A673 (cell line): ENCODE data around the gene NME3. TPM values are rescaled to one million over a fixed set of nuclear protein-coding genes. Genes with fewer than 3 reads are reported as not detected.

ENCODE experiments used
- BruUV-seq: library from RNA; stranded (reverse); fragments of 400-500 nt; replicated peaks from 2 replicates; lab custom pipeline; 2021; lab: Mats Ljungman, UMichigan
- CTCF ChIA-PET: fragments of 300-600 bp; sonication (Branson Sonifier 250); formaldehyde crosslinking; loops from one replicate; lab custom pipeline; 2022; ENCODE audit warnings: antibody characterized with exemption; lab: Charles Lee
- POLR2A ChIA-PET: fragments of 300-600 bp; sonication (Branson Sonifier 250); formaldehyde crosslinking; loops from one replicate; lab custom pipeline; 2022; ENCODE audit warnings: antibody characterized with exemption; ENCODE audit not compliant: low non-redundant PET; lab: Charles Lee
- DNase-seq: peaks from one replicate; pipeline ENCODE4 v3.0.0-alpha.2; 2015; ENCODE audit warnings: low spot score
- H3K27ac ChIP-seq: fragments of 200-600 bp; sonication (generic); 2 replicates; pipeline ENCODE4 v1.5.1; 2016; ENCODE audit warnings: mixed run types, low read depth, mild to moderate bottlenecking, mixed read lengths, antibody characterized with exemption, low read length; ENCODE audit not compliant: poor library complexity, severe bottlenecking
- H3K27me3 ChIP-seq: fragments of 200-600 bp; sonication (generic); replicated peaks from 2 replicates; pipeline ENCODE4 v1.6.1; 2017; ENCODE audit warnings: mixed run types, low read depth, mild to moderate bottlenecking, mixed read lengths, antibody characterized with exemption, low read length; ENCODE audit not compliant: insufficient read depth, poor library complexity
- H3K36me3 ChIP-seq: fragments of 200-600 bp; sonication (generic); 2 replicates; pipeline ENCODE4 v1.6.1; 2016; ENCODE audit warnings: mixed run types, mild to moderate bottlenecking, mixed read lengths, antibody characterized with exemption, low read length; ENCODE audit not compliant: insufficient read depth, poor library complexity, severe bottlenecking
- H3K4me1 ChIP-seq: fragments of 200-600 bp; sonication (generic); 2 replicates; pipeline ENCODE4 v1.6.1; 2017; ENCODE audit warnings: mixed run types, mild to moderate bottlenecking, mixed read lengths, antibody characterized with exemption, low read length; ENCODE audit not compliant: insufficient read depth, poor library complexity, severe bottlenecking
- H3K4me3 ChIP-seq: fragments of 200-600 bp; sonication (generic); 2 replicates; pipeline ENCODE4 v1.5.1; 2016; ENCODE audit warnings: low read depth, mixed run types, mild to moderate bottlenecking, mixed read lengths, low read length; ENCODE audit not compliant: poor library complexity, severe bottlenecking
- H3K9me3 ChIP-seq: fragments of 200-600 bp; sonication (generic); 2 replicates; pipeline ENCODE4 v1.6.1; 2016; ENCODE audit warnings: mixed run types, low read depth, mild to moderate bottlenecking, mixed read lengths, antibody characterized with exemption, low read length; ENCODE audit not compliant: poor library complexity, severe bottlenecking
- CTCF ChIP-seq: fragments of 300-800, 200-600 bp; sonication (generic); conservative IDR thresholded peaks from 2 replicates; pipeline ENCODE4 v1.5.1; 2017; ENCODE audit warnings: low read depth, mild to moderate bottlenecking, antibody characterized with exemption, low read length, moderate library complexity, mixed read lengths
- EZH2 ChIP-seq: fragments of 200-600 bp; sonication (generic); IDR thresholded peaks from 2 replicates; pipeline ENCODE4 v1.6.1; 2017; ENCODE audit warnings: borderline replicate concordance, low read depth, mild to moderate bottlenecking, mixed read lengths, antibody characterized with exemption, low read length; ENCODE audit not compliant: poor library complexity, severe bottlenecking
- intact Hi-C: fragments of 100-400 bp; cut with micrococcal nuclease; formaldehyde crosslinking; loops from one replicate; pipeline ENCODE4 v1.10.0; 2022; ENCODE audit not compliant: unreplicated experiment
- total RNA-seq: library from RNA; stranded (reverse); gene quantifications from 2 replicates; pipeline ENCODE4 v1.2.3, GENCODE V29; 2021

NME3 gene
- total RNA-seq, 1 experiment from 2014 or later: 35.3 TPM

GRCh38 chr16:1782408-1783264, 11.3 kb upstream of the NME3 start, which contains the start of the genes NUBP2 and SPSB3:
NUBP2 (plus strand) TSS chr16:1782960; CDS start chr16:1783021, 61 bp downstream.
SPSB3 (minus strand) TSS chr16:1782571; CDS start chr16:1781483, 1,088 bp downstream.
- TF ChIP-seq CTCF (no peak), EZH2 (no peak)
- no peaks in the 10 kb centered on the region for H3K27me3 ChIP-seq
- intact Hi-C loops: no loop called here
- DNase-seq: peak; percentile 100
- ChIA-PET CTCF (interaction anchor here (0.5 to 1.1 kb wide), 3 partner anchors 10 to 1165 kb away, joined by 3 to 4 read pairs (median 3); partner anchors contain the start of genes EME2, MRPS34 and TBC1D24), POLR2A (interaction anchor here (0.6 to 1.0 kb wide), 4 partner anchors 11 to 81 kb away, joined by 3 to 14 read pairs (median 10); no protein-coding TSS in a partner anchor)
- no peaks in the 10 kb centered on the region for H3K4me1 ChIP-seq
- H3K9me3 ChIP-seq: no peaks in the 10 kb centered on the region
- BruUV-seq: no TSS peak
- peaks cover 5% of the 10 kb centered on the region for H3K36me3 ChIP-seq
- peak within 1 kb of the TSS; percentile 86 for H3K27ac ChIP-seq
- H3K4me3 ChIP-seq: peak within 1 kb of the TSS; percentile 90

GRCh38 chr16:1781758-1782407, 10.5 kb upstream of the NME3 start:
- BruUV-seq: no TSS peak
- peak; percentile 22 for DNase-seq
- ChIA-PET POLR2A (interaction anchor here (1.0 kb wide), 1 partner anchor 16 kb away, joined by 12 read pairs; no protein-coding TSS in a partner anchor), CTCF (interaction anchor here (1.1 kb wide), 1 partner anchor 9 kb away, joined by 3 read pairs; the partner anchor contains the start of genes EME2 and MRPS34)
- Histone ChIP-seq H3K9me3 (no peaks in the 10 kb centered on the region), H3K27ac (peak overlapping the region; percentile 75), H3K4me1 (no peaks in the 10 kb centered on the region), H3K27me3 (no peaks in the 10 kb centered on the region), H3K4me3 (peak overlapping the region; percentile 90), H3K36me3 (peaks cover 12% of the 10 kb centered on the region)
- TF ChIP-seq EZH2 (no peak), CTCF (0 out of 2 replicates have a peak, but pooled peaks have one; percentile 11)
- intact Hi-C loops: no loop called here

- no TSS peak for BruUV-seq
- Histone ChIP-seq H3K27me3 (no peaks in the 10 kb centered on the region), H3K4me3 (peak overlapping the region; percentile 90), H3K4me1 (no peaks in the 10 kb centered on the region), H3K9me3 (no peaks in the 10 kb centered on the region), H3K27ac (peak overlapping the region; percentile 75), H3K36me3 (peaks cover 14% of the 10 kb centered on the region)
- DNase-seq: no peak
- ChIA-PET POLR2A (no interaction called here), CTCF (no interaction called here)
- TF ChIP-seq CTCF: no peak
- no peak for TF ChIP-seq EZH2
- intact Hi-C loops: no loop called here
Measured at GRCh38 chr16:1781254-1781653, 9.9 kb upstream of the NME3 start.
